GM12891 (cell line): ENCODE data around the gene LENG8.

Source experiments
- DNase-seq: peaks from one replicate; pipeline ENCODE4 v3.0.0; 2011; ENCODE audit warnings: low spot score; ENCODE audit not compliant: insufficient read length
- FAIRE-seq: peaks from 2 replicates; lab custom pipeline; 2011; peaks lifted over from hg19 to GRCh38; lab: Jason Lieb, UNC
- PAX5 ChIP-seq: IDR thresholded peaks from 2 replicates; pipeline ENCODE4 v1.6.1; 2011; ENCODE audit warnings: low read length, moderate library complexity, mild to moderate bottlenecking; ENCODE audit not compliant: insufficient read depth, severe bottlenecking
- POLR2A ChIP-seq: IDR thresholded peaks from 2 replicates; pipeline ENCODE4 v1.6.1; 2011; ENCODE audit warnings: low read depth, low read length, control low read depth
- POLR2AphosphoS5 ChIP-seq: IDR thresholded peaks from 2 replicates; pipeline ENCODE4 v1.6.1; 2011; ENCODE audit warnings: low read depth, low read length, control low read depth
- POU2F2 ChIP-seq: IDR thresholded peaks from 2 replicates; pipeline ENCODE4 v1.6.1; 2011; ENCODE audit warnings: low read depth, mild to moderate bottlenecking, control low read depth, low read length, moderate library complexity
- SPI1 ChIP-seq: IDR thresholded peaks from 2 replicates; pipeline ENCODE4 v1.6.1; 2011; ENCODE audit warnings: low read depth, low read length, control low read depth
- TAF1 ChIP-seq: IDR thresholded peaks from 2 replicates; pipeline ENCODE4 v1.6.1; 2011; ENCODE audit warnings: low read depth, low read length, control low read depth

Gene LENG8

GRCh38 chr19:54454781-54455675 is 6.0 kb downstream of the LENG8 start:
- TF ChIP-seq SPI1 (no peak), POLR2A (no peak), POU2F2 (no peak), POLR2AphosphoS5 (no peak), PAX5 (no peak), TAF1 (no peak)
- no peak for DNase-seq
- FAIRE-seq: no peak

- DNase-seq (no peak), FAIRE-seq (no peak)
- TF ChIP-seq POLR2A: no peak
- no peak for TF ChIP-seq POLR2AphosphoS5
- TF ChIP-seq SPI1: no peak
- no peak for TF ChIP-seq POU2F2
- no peak for TF ChIP-seq PAX5
- no peak for TF ChIP-seq TAF1
These were observed 6.9 kb downstream of the LENG8 start for GRCh38 chr19:54455786-54456422.

- TF ChIP-seq POLR2AphosphoS5 (0 out of 2 replicates have a peak, but pooled peaks have one; percentile 8), POU2F2 (no peak)
- DNase-seq (no peak), FAIRE-seq (no peak)
These were observed 7.7 kb downstream of the LENG8 start for GRCh38 chr19:54456423-54457373.

DNA sequence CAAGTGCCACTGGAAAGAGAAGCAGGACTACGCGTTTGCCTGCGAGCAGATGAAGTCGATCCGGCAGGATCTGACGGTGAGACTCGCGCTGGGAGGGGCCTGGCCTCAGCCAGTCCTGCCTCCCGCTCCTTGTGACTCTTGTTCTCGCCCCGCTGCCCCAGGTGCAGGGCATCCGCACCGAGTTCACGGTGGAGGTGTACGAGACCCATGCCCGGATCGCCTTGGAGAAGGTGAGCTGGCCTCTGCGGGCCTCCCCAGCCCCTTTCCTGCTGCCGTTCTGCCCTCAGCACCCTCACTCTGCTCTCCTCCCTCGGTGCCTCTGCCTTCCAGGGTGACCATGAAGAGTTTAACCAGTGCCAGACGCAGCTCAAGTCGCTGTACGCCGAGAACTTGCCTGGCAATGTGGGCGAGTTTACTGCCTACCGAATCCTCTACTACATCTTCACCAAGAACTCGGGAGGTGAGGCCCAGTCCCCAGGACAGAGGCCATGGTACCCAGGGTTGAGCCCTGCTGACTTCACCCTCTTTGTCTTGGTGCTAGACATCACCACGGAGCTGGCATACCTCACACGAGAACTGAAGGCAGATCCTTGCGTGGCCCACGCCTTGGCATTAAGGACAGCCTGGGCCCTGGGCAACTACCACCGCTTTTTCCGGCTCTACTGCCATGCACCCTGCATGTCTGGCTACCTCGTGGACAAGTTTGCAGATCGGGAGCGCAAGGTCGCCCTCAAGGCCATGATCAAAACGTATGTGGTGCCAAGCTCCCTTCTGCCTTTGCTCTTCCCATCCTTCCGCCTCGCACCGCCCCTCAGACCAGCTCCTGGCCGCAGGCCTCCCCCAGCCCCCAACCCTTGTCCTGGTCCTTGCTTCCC is 9.0 kb downstream of the LENG8 start:
- no peak for TF ChIP-seq POU2F2
- TF ChIP-seq SPI1: no peak
- TF ChIP-seq POLR2A: no peak
- TF ChIP-seq POLR2AphosphoS5: no peak
- no peak for TF ChIP-seq TAF1
- no peak for TF ChIP-seq PAX5
- no peak for FAIRE-seq

GRCh38 chr19:54458648-54459281 is 9.8 kb downstream of the LENG8 start:
- TF ChIP-seq TAF1 (no peak), PAX5 (no peak), SPI1 (no peak), POLR2AphosphoS5 (no peak)
- no peak for DNase-seq
- no peak for FAIRE-seq

More for the DNA sequence above, 9.0 kb downstream of the LENG8 start:
- no peak for DNase-seq

DNA sequence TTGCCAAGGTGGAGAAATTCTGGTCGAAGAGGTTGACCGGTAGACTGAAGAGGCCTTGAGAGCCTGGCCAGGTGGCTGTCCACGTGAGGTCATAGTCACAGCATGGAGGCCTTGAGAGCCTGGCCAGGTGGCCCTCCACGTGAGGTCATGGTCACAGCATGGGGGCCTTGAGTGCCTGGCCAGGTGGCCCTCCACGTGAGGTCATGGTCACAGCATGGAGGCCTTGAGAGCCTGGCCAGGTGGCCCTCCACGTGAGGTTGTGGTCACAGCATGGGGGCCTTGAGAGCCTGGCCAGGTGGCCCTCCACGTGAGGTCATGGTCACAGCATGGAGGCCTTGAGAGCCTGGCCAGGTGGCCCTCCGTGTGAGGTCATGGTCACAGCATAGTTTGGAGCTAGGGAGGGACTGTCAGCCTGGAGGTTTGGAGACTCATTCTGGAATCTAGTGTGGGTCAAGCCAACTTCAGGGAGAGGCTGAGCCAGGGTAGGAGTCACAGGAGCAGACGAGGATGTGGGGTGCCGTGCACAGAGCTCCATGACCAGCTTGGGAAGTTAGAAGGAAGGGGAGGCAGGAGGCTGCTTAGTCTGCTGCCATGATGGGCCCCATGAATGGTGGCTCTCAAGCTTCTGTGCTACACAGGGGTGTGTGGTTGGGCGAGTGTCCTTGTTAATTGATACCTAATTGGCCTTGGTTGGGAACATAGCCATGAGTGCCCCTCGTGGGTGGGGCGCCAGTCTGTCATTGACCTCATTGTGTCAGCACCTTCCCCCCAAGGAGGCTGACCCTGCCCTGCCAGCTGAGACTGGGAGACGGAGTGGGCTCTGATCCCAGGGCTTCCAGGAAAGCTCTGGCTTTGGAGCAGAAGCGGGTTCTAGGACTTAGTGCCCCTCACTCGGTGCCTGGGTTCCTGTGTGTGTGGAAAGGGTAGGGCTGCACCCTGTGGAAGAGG is 10.6 kb downstream of the LENG8 start:
- TF ChIP-seq POLR2A (no peak), PAX5 (no peak), POLR2AphosphoS5 (no peak), SPI1 (no peak), TAF1 (no peak), POU2F2 (no peak)
- no peak for DNase-seq
- FAIRE-seq: no peak

DNA sequence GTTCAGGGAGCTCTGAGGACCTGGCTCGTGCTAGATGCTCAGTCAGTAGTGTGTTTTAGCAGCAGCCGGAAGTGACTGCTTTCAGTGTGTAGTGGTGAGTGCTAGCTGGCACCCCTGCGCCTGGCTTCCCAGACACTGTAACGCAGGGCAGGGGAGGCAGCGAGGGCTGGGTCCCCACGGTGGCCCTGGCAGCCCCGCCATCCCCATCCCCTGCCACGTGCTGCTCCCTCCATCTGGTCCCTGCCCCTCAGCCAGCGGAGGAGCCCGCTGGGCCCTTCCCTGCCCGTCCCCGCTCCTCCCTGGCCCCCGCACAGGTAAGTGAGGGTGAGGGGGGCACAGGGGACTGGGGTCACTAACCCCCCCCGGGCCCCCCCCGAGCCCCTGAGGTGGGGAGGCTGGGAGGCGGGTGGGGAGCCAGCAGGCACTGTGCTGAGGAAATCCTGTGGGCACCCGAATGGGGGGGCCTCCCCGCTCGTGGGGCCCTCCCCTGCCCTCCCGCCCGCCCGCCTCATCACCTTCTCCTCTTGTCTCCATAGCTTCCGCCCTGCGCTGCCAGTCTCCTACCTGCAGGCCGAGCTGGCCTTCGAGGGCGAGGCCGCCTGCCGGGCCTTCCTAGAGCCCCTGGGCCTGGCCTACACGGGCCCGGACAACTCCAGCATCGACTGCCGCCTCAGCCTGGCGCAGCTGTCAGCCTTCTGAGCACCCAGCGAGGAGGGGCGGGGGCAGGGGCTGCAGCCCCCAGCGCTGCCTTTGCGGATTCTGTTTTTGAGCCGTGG is 11.4 kb downstream of the LENG8 start:
- no peak for TF ChIP-seq PAX5
- no peak for TF ChIP-seq TAF1
- no peak for TF ChIP-seq SPI1
- TF ChIP-seq POU2F2: no peak
- FAIRE-seq: no peak
- DNase-seq: no peak
